Inflammatory macrophage treated with lipopolysaccharide for 4 hours (primary cell): ENCODE measurements around the gene FAM174B.
"Not testable (repeated sequence)": the region's sequence is repeated elsewhere in the genome, so short reads cannot be mapped to it uniquely, and the experiment has no call there.

Source experiments
- DNase-seq: peaks from one replicate; pipeline ENCODE4 v3.0.0-alpha.2; 2020

Gene FAM174B

DNA sequence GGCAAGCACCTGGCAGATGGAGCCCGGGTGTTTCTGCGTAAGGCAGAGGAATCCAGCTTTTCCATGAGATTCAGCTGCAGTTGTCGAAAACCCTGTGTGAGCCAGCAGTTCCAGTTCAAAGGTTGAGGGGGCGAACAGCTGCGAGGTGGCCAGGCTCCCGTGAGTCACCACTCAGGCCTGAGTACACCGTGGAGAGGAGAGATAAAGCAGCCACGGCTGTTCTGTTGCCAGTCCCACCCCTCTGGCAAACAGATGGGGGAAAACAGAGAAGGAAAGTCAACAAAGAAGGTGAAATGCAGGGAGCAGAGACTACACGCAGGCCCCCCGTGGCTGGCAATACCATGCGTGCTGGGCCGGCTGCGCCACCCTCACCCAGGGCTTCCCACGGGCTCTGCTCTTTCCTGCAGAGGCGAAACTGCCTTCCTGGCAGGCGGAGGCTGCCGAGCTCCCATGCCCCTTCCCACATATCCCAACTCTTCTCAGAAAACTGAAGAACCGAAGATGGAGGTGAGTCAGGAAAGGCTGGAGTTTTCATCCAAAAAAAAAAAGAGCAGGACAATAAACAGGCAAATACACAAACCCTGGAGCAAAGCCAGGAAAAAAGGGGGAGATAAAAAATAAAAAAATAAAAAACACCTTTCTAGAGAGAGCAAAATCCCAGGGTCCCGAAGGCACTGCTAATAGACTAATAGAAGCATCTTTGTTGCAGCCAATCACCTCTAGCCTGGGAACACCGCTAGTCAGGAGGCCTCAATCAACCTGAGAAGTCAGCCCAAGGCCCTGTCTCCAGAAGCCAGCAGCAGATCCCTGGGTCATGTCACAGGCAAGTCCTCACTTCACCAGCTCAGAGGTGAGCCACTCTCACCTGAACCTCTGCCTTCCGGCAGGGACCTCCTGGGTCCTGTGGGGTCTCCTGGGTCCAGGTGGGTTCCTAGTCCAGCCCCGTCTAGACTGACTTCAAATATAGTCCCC lies 37.7 kb downstream of the FAM174B start:
- DNase-seq, result no peak

- DNase-seq, result no peak
Measured at GRCh38 chr15:92616621-92617548, 38.7 kb downstream of the FAM174B start.

- no peak for DNase-seq
Measured at GRCh38 chr15:92614791-92615785, 40.5 kb downstream of the FAM174B start.

DNA sequence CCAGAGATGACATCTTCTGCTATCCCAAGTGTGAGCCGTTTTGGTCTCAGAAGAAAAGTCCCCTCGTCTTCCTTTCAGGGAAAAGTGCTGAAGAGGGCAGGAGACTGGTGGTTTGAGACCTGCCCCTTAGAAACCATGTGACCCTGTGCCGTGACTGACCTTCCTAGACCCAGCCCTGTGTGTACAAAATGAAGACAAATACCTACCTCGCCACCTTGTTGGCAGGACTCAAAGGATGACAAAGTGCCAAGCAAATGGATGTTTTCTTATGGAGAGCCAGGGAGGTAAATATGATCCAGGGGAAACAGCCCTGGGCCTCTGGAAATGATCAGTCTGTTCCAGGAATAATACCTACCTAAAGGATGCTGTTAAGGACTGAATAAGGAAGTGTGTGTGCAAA lies 41.3 kb downstream of the FAM174B start:
- no peak for DNase-seq

- DNase-seq, result no peak
Measured at GRCh38 chr15:92613841-92614240, 41.7 kb downstream of the FAM174B start.

GRCh38 chr15:92612891-92613290 lies 42.7 kb downstream of the FAM174B start:
- DNase-seq, result no peak

DNA sequence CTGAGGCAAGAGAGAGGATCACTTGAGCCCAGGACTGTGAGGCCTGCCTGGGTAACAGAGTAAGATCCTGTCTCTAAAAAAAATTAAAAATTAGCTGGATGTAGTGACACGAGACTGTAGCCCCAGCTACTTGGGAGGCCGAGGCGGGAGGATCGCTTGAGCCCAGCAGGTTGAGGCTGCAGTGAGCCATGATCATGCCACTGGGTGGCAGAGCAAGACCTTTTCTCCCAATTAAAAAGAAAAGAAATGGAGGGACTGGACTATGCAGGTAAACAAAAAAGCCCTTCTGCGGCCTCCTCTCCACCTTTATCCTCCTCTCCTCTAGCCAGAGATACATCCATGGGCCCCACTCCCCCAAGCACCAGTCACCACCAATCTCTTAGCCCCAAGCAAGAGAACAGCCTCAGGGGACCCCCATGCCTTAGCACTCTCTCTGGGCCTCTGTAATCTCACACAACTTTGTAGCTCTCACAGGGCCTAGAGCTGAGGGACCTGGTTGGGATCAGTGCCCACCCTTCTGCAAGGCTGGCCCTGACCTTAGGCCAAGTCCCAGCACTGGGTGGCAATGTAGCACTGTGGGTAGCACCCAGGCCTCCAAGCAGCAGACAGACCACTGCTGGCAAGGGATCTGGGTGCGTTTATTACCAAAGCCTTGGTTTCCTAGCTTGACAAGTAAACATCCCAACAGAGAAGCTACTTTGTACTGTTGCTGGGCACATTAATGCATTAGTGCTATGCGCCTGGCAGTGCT lies 43.4 kb downstream of the FAM174B start:
- no peak for DNase-seq

- no peak for DNase-seq
Measured at GRCh38 chr15:92611150-92611549, 44.4 kb downstream of the FAM174B start.

DNA sequence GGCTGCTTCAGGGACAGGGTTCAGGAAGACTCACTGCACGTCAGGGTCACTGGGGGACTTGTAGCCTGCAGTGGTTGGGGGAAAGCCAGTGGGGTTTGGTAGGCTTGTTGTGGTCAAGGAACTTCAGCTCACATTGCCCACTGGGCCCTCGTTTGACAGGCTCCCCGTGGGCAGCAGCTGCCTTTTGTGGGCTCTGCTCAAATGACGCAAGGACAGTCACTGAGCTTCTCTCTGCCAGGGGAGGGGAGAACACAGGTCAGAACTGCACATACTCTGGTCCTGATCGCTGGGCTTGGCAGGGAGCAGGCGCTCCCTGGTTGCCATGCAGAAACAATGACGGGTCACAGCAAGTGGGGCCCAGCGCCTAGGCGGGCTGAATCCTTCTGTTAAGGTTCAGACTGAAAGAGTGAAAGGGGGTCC lies 45.5 kb downstream of the FAM174B start:
- DNase-seq, result no peak

DNA sequence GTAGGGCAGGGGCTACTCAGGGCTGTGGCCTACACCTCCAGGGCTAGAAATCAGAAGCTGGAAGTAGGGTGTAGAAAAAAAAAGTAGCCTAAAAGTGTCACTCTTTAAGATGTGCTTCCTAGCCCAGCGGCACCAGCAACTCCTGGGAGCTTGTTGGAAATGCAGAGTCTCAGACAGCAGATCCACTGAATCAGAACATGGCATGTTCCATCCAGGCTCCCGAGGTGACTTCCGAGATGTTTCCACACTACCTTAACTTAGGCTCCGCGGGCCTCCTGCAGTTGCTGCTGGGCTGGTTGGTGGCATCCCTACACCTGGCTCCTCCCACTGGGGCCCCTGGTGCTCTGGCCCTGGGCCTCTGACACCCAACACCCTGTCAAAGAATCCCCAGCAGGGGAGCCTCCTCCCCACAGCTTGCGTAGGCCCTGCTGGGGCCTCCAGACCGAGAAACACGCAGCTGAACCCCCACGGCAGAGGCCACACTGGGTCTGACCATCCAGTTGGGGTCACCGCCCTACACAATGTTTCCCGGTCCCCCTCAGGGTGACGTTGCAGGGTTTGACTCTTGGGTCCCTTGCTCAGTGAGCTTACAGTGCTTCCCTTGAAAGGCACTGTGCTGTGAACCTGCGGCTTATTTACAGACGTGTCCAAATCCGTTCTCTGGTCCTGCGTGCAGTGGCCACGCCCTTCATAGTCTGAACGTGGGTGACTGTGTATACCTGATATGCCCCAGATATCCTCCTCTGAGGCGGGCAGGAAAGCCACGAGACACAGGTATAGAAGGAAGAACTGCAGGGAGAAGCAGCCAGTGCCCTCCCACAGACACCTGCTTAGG lies 46.5 kb downstream of the FAM174B start:
- no peak for DNase-seq

GRCh38 chr15:92606836-92607150 lies 48.8 kb downstream of the FAM174B start:
- not testable (repeated sequence) for DNase-seq

DNA sequence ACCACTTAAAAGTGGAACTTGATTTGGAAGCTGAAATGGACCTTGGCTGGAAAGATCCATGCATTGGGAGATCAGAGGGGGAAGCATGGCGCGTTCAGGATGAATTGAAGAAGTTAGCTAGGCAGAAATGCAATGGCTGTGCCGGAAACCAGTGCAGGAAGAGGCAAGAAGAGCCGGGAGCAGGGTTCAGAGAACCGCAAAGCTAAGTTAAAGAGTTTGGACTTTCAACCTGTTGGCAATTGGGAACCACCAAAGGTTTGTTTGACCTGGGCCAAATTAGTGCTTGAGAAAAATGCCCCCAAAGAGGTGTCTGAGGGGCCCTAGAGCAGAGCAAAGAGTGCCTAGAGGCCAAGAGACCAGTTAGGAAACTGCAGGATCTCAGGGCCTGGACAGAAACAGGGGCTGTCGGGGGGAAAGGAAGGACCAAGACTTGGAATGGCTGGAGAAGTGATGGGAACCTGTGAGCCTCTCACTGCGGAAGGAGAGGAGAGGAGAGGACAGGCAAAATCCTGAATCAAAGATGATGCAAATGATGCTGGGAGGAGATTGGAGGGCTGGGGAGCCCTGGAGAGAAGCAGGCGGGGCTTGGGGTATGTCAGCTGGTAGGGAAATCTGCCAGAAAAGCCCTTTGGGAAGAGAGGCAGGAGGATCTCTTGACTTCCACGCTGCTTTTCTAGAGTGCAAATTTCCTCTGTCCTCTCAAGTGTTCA lies 49.3 kb downstream of the FAM174B start:
- no peak for DNase-seq

GRCh38 chr15:92605225-92605944 lies 50.2 kb downstream of the FAM174B start:
- DNase-seq, result no peak

- no peak for DNase-seq
Measured at GRCh38 chr15:92603743-92604470, 51.7 kb downstream of the FAM174B start.

DNA sequence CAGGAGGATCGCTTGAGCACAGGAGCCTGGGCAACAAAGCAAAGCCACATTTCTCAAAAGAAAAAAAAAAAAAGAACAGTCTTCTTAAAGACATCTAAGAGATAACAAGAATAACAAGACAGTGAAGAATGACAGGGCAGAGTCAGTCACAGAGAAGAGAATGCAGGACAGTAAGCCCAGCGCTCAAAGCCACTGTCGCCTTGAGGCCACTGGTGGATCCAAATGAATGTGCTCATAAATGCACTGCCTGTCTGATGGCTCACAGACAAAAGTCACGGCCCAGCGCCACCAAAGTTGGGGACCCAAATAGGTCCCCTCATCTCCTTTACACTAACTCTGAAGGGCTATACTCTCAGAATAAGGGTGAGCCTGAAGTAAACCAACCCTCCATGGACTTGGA lies 52.3 kb downstream of the FAM174B start:
- DNase-seq, result no peak

DNA sequence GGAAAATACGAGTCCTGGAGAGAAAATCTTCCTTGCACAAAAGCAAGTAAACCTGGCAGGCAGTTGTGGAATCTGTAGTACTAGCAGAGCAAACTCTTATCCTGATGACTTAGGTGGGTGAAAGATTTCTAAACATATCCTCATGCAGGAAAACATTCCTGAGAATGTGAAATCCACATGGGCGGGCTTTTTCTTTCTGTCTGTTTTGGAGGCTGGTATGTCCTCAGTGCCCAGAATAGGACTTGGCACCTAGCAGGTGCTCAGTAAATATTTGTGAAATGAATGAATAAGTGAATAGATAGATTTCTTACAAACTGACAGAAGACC lies 53.3 kb downstream of the FAM174B start:
- DNase-seq, result no peak

DNA sequence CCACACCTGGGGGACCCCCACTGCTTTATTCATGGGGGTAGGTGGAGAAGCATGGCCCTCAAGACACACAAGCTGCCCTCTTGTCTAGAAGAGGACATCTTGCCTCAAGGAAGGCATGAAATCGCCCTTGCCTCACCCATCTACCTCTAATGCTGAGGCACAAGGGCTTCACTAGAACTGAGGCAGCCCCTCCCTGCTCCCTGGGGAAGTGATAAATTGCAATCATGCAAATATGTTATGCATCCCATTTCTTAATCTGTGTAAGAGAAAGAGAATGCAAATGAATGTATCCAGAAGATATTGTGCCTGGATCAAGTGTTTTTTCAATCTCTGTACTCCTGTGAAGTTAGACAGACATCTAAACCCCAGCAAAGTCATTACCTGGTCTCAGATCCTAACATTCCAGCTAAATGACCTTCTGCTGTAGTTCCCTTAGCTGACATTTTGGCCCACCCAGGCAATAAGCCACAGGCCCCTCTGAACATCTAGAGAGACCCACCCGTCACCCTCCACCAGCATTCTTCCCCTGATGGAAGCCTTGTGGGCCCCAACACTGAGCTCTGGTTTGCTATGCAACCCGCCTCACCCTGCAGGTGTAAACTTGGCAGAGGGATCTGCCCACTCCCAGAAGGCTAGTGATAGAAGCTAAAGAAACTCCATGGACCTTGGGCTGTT lies 53.8 kb downstream of the FAM174B start:
- DNase-seq, result no peak

DNA sequence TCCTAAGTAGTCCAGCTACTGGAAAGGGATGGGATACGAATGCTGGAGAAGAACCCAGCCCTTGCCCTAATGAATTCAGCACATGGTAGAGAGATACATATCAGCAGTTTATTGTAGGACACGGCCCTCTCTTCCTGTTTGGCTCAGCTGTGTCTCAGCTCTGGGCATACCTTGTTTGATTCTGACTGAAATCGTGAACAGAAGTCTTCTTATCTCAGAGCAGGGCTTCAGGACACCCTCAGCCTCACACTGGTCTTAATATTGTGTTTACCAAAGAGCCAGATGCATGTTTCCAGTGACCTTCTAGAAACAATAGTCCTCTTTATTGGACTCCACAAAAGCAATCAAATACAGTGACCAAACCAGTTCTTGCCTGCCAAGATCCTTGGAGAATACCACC lies 54.7 kb downstream of the FAM174B start:
- no peak for DNase-seq
